HG03558 (cell line): ENCODE data around the gene ARHGEF25.
"Not testable (repeated sequence)": the region's sequence is repeated elsewhere in the genome, so short reads cannot be mapped to it uniquely, and the experiment has no call there.

Experiments
- ATAC-seq: cut with Tn5 transposase; IDR thresholded peaks from one replicate; pipeline ENCODE4 v1.9.1; 2021; ENCODE audit warnings: moderate number of reproducible peaks; ENCODE audit not compliant: unreplicated experiment; ENCODE audit errors: extremely low read depth

ARHGEF25 gene

DNA sequence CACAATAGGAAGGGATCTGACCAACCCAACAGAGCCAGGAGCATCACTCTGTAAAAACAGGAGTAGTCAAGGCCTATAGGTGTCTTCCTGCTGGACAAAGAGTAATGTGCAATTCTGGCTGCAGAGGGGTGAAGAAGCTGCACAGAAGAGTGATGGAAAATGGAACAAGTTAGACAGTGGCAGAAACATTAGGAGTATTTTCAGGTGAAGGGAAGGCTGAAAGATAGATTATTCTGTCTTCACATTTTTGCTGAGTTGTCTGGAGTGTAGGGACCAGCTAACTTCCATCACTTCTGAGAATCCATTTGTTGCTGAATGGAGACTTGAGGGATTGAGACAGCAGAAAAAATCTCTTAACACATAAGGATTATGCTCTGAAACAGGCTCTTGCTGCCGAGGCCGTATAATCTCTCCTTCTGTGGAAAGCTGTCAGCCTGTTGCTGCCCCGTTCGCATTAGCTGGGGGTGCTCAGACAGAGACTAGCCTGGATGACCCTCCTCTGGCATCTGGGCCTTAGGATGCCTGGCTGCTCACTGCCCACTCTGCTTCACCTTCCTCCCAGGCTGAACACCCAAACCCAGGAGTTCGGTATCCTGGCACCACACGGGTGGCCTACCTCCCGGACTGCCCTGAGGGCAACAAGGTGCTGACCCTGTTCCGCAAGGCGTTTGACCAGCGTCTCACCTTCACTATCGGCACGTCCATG, 3.1 kb upstream of the ARHGEF25 start:
- ATAC-seq: no peak

DNA sequence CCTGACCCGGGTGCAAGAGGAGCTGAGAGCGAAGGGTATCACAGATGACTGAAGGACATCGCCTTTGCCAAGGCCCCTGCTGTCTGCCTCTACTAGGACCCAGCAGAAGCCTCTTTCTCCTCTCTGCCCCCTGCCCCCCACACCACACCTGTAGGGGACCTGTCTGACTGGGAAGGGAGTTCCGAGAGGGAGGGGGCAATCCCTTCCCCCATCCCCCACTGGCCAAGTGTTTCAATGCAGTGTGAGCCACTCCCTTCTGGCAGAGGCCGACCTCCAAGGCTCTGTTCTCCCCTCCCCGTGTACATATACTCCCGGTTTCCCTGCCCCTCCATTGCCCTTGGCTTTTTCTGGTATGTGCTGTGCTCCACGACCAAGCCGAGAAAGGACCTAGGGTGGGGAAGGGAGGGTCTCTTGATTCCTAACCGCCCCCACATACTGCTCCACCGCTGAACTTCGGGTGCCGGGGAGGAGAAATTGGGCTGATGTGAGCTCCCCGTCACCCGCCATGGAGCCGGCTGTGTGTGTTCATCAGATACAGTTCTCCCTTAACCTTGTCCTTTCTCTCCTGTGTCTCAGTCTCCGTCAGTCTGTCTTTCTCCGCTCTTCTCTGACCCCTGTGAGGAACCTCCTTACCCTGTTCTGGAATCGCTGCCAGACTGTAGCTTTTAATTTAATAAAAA, 2.0 kb upstream of the ARHGEF25 start:
- no peak for ATAC-seq

DNA sequence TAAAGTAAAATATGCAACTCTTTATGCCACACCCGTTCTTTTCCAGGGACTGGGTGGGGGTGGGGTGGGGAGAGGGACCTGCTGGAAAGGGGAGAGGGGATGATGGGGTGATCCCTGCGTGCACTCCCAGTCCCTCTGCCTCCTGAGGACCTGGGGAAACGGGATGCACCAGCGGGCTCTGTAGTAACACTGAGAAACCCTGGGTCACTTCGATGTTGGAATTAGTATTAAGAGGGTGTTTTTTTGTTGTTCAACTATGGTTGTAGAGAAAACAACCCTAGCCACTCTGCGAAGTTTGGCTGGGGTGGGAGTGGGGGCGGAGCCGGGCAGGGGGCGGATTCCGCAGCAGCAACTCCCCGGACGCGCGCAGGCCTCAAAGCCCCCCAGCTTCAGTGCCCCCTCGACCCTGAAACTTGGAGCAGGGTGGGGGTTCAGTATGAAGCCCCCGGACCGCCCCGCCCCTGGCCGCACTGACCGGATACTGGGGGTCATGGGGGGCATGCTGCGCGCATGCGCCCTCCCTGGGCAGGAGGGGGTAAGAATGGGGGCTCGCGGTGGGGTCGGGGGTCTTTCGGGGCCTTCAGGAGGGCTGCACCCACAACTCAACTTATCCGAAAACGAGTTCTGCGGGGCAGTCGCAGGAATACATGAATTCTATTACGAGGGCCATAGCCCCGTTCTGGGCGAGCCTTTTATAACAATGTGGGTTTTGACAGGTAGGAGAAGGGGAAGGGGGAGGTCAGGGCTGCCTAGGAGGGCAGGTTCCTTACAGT, 1.3 kb upstream of the ARHGEF25 start:
- ATAC-seq: no peak

DNA sequence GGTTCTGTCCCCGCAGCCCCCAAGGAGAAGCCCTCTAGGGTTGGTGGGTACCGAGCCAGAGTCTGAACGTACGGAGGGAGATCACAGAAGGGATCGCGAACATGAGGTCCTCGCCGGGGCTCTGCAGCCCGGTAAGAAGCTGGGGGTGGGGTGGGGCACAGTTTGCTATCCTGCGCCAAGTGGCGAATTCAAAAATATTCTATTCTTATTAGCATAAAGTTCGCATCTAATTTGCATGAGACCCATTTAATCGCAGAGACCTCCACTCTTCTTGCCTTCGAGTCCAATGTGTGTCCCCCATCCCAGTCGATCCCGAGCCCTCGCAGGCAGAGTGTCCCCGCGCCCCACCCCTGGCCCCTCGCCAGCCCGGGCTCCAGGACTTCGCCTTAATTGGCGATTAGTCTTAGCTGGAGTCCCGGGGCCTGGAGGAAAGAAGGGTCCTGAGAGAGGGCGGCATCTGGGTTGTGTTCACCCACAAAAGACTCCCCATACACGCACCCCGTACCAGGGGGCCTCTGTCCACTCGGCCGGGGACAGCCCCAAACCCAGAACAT, 604 bp upstream of the ARHGEF25 start:
- no peak for ATAC-seq

DNA sequence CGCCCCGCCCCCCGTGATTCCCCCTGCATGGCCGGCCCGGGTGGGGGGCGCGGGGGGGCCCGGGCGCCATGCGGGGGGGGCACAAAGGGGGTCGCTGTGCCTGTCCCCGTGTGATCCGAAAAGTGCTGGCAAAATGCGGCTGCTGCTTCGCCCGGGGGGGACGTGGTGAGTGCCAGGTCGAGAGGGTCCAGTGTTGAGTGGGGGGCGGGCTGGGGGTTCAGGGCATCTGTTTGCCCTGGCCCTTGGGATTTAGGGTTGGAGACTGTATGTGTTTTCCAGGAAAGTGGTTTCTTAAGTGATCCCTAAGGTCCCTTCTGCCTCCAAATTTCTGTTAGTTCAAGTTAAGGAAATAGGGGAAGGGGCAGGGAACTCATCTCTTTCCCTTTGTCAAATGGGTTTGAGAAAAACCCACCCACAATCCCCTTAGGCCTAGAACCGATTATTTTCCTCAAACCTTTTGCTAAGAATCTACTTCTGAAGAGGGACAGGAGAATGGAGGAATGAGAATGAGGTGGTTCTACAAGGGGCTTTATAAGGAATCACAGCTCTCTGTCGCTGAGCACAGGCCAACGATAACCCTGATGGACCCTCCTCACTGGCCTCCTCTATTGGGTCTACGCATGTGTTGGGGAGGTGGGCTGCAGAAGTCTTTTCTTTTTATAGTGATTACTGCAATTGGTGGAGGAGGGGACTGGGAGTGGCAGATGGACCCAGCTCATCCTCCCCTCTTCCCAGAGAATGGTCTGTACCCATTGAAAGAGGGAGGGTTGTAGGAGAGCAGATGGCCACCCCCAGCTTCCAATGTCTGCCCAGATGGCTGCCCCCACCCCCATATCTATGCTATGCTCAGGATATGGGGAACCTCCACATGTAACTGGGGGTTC, 834 bp downstream of the ARHGEF25 start:
- ATAC-seq: no peak

DNA sequence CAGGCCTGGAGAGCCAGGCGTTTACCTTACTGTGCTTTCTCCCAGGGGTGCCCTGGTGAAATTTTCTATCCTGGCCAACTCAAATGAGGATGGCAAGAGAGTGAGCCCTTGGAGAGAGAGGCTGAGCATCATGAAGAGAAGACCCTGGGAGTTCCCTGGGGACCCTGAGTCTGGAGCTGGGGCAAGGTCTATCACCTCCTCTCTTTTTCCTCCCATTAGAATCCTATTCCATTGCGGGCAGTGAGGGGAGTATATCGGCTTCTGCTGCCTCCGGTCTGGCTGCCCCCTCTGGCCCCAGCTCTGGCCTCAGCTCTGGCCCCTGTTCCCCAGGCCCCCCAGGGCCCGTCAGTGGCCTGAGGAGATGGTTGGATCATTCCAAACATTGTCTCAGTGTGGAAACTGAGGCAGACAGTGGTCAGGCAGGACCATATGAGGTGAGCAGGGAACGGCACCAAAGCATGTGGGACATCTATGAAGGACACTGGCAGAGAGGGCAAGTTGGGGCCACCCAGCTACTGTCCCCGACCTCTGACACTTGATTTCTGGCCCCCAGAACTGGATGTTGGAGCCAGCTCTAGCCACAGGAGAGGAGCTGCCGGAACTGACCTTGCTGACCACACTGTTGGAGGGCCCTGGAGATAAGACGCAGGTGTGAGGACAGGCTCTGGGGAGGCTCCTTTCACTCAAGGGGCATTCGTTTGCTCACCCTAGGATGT, 1.6 kb downstream of the ARHGEF25 start:
- no peak for ATAC-seq

DNA sequence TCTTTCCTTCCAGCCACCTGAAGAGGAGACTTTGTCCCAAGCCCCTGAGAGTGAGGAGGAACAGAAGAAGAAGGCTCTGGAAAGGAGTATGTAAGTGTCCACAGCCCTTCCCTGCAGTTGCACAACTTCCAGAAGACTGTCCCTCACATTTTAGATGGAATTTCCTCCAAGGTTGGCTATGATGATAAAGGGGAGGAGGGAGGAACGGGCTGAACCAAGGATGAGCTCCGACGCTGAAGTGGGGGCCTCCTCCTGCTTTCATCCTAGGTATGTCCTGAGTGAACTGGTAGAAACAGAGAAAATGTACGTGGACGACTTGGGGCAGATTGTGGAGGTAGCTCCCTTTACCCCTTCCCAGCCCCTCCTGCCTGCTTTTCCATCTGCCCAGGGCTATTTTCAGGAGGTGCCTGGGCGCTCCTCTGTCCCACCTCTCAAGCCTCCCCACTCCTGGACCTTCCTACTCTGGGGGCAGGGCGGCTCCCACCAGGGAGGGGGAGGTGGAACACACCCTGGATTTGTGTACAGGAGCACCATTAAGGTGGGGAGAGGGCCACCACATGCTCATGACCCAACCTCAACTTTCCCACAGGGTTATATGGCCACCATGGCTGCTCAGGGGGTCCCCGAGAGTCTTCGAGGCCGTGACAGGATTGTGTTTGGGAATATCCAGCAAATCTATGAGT, 2.3 kb downstream of the ARHGEF25 start:
- no peak for ATAC-seq

DNA sequence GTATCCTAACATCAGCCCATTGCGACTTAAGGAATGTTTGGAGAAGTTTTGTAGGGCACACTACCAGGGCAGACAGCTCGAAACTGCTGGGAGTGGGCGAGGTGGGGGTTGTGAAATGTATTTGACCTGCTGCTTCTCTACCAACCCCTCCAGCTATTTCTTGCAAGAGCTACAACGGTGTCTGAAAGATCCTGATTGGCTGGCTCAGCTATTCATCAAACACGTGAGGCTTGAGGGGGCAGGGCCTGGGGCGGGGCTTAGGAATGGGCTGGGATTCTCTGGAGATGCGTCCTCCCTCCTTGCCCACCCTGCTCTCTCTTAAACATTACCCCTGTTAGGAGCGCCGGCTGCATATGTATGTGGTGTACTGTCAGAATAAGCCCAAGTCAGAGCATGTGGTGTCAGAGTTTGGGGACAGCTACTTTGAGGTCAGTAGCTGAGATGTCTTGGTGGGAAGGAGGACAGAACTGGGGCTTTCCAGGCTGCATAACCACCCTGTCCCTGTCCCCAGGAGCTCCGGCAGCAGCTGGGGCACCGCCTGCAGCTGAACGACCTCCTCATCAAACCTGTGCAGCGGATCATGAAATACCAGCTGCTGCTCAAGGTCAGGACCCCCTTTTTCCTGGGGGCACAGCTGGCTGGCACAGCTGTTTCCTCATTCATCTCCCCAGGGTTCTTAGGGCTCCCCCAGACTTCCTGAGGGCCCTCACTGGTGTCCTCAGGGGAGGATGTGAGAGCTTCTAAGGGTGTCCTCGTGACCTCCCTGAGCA, 3.1 kb downstream of the ARHGEF25 start:
- ATAC-seq: no peak

DNA sequence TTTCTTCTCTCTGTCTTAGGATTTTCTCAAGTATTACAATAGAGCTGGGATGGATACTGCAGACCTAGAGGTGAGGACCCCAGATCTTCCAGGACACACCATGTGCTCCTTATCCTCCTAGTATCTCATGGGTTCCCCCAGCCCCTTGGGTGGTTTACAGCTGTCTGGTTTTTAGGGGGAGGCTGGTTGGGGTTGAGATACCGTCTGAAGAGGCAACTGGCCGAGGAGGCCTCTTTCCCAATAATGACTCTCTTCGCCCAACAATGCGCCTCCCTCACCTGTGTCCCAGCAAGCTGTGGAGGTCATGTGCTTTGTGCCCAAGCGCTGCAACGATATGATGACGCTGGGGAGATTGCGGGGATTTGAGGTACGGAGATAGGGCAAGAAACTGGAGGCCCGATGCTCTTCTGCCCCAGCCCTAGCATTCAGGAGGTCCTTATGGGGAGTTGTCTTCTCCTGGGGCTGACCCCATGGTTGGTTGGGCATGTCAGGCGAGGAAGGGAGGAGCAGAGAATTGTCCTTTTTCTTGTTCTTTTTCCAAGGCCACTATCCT, 3.8 kb downstream of the ARHGEF25 start:
- ATAC-seq: no peak

DNA sequence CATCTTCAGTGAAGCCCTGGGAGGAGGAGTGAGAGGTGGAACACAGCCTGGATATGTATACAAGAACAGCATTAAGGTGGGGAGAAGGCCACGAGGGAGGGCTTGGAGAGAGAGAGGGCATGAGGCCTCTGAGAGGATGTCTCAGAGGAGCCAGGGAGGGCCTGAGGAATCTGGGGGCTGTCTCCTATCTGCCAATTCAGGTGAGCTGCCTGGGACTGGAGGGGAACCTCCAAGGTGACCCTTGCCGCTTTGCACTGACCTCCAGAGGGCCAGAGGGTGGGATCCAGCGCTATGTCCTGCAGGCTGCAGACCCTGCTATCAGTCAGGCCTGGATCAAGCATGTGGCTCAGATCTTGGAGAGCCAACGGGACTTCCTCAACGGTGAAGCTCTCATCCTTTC, 4.4 kb downstream of the ARHGEF25 start:
- no peak for ATAC-seq

DNA sequence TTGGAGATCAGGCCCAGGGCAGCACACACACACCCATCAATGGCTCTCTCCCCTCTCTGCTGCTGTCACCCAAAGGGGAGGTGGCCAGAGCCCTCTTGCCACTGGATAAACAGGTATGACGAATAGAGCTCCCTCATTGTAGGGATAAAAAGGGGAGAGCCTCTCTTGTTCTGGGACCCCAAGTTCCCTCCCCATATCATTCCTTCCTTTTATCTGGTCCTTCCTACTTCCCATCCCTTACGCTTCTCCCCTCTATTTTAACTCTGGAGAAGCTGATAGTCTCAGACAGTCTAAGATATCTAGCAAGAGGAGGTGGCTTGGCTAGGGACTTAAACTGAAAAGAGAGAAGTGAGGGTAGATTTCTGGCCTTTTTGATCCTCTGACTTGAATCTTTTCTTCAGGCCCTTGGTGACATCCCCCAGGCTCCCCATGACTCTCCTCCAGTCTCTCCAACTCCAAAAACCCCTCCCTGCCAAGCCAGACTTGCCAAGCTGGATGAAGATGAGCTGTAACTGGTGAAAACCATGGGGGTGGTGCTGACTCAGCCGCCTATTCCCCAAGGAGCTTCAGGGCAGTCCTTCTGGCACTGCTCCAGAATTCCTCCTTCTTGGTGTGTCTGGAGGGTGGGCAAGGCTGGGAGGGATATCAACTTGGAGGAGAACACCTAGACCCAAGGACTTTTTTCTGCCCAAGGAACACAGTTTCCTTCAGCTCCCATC, 5.3 kb downstream of the ARHGEF25 start:
- ATAC-seq: no peak

DNA sequence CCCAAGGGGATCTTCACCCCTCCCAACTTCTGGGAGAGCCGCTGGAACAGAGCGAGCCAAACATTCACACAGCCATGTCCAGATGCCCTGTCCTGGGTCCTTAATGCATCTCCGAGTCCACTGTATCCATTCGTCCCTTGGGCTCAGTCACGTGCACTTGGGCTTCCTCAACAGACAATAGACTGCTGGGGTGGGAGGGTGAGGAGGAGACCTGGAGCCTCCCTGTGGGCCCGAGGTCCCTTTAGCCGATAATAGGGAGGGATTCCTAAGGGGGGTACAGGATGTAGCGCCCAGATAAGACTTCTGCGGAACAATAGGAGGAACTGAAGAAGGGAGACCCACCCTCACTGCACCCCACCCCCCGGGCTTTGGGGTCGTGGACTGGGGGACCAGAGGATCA, 6.7 kb downstream of the ARHGEF25 start:
- no peak for ATAC-seq

DNA sequence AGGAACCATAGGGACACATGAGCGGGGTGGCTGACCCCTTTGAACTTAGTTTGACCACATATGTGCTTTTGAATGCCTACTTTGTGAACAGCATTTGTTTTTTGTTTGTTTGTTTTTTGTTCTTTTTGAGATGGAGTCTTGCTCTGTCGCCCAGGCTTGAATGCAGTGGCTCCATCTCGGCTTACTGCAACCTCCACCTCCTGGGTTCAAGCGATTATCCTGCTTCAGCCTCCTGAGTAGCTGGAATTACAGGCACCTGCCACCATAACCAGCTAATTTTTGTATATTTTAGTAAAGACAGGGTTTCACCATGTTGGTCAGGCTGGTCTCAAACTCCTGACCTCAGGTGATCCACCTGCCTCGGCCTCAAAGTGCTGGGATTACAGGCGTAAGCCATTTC, 7.2 kb downstream of the ARHGEF25 start:
- ATAC-seq: not testable (repeated sequence)

DNA sequence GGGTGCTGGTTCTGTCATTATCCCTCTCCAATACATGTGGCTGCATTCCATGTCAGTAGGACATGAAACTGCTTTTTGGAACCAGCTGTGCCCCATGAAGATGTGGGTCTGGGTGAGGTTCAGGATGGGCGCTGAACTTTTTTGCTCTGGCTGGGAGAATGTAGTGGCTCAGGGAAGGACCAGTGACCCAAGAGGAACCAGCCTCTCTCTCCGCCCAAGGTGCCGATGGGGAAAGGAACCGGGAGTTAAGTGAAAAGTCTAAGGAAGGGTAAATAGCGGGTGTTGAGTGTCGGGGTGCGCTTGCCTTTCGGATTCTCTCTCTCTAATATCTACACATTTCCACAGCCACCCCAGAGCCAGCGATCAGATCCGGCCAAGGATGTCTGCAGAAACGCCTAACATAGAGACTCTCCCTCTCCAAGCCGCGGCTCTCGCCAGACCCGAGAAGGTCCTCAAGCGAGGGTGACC, 7.8 kb downstream of the ARHGEF25 start:
- ATAC-seq: no peak

DNA sequence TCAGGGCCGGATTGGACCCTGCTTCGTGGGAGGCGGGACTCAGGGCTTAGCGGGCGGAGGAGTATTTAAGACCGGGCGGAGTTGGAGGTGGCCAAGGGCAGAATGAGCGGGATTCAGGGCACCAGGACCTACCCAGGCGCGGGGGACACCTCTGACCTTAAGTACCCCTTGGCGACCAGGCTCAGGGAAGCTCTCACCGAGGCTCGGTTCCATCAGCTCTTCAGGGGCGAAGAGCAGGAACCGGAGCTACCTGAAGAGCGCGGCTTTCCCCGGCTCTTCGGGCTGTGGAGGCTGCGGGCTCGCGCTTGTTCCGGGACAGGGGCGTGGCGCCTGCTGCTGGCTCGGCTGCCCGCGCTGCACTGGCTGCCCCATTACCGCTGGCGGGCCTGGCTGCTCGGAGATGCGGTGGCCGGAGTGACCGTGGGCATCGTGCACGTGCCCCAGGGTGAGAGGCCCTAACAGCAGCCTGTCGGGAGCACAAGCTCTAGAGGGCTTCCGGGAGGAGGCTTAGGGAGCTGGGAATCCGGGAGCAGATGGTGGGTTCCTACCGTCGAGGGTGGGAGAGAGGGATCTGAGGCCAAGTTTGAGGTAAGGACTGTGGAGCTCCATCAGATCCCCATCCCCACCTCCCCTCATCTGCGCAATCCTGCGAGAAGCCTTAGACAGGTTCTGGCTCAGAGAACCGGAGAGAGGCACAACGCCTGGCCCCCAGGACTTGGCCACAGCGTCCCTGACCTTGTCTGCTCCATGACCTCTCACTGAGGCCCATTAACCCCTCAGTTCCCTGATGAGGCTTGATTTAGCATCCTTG, 8.4 kb downstream of the ARHGEF25 start:
- ATAC-seq: no peak

DNA sequence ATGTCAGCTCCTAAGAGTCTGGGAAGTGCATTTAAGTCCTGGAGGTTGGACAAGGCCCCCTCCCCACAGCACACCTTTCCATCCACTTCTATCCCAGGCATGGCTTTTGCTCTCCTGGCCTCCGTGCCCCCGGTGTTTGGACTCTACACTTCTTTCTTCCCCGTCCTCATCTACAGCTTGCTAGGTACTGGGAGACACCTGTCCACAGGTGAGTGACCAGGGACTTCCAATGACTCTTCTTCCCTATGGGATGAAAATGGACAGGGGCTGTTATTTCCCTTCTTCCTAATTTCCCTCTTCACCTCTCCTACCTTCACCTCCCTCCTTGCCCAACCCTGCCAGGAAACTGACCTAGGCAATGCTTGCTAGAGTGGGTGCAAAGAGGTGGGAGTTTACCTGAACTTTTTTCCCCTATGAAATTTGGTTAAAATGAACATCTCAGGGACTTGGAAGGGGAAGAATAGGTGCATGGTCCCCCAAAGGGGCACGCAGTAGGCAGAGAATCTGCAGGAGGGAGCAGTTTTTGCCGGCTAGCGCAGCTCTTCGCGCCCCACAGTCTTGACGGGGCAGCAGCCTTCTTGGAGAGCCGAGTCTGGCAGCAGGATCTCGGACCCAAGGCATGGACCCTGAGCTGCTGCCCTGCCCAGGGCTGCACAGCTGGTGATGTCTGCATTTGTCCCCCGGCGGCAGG, 9.2 kb downstream of the ARHGEF25 start:
- no peak for ATAC-seq
